HFF-Myc (cell line): ENCODE results near the gene ITPKC.
A peak's percentile ranks its signal among the peaks of the same experiment; 100 is the strongest.

Experiments
- DNase-seq: peaks from one replicate; pipeline ENCODE4 v3.0.0-alpha.2; 2011; ENCODE audit warnings: low read depth; ENCODE audit errors: extremely low read depth
- H3K4me3 ChIP-seq: replicated peaks from 2 replicates; pipeline ENCODE4 v1.5.1; 2011; ENCODE audit warnings: low read depth, mild to moderate bottlenecking, control low read depth, low read length
- CTCF ChIP-seq: IDR thresholded peaks from 2 replicates; pipeline ENCODE4 v1.5.1; 2012; ENCODE audit warnings: mild to moderate bottlenecking, low read depth, low read length, control low read depth; ENCODE audit errors: missing control alignments

ITPKC gene

GRCh38 chr19:40714441-40715299 lies 2.2 kb upstream of the ITPKC start:
- no peak for TF ChIP-seq CTCF
- H3K4me3 ChIP-seq: peak overlapping the region; percentile 52
- DNase-seq: peak; percentile 77

GRCh38 chr19:40716031-40716481 lies 856 bp upstream of the ITPKC start:
- peak; percentile 93 for DNase-seq
- TF ChIP-seq CTCF: no peak
- H3K4me3 ChIP-seq: peak overlapping the region; percentile 69

GRCh38 chr19:40717325-40717879 lies 490 bp downstream of the ITPKC start:
- peak overlapping the region; percentile 69 for H3K4me3 ChIP-seq
- DNase-seq: no peak
- no peak for TF ChIP-seq CTCF

GRCh38 chr19:40717880-40718773 lies 1.2 kb downstream of the ITPKC start:
- no peak for DNase-seq
- peak overlapping the region; percentile 69 for H3K4me3 ChIP-seq
- TF ChIP-seq CTCF: no peak

- no peak for DNase-seq
- no peak for TF ChIP-seq CTCF
- H3K4me3 ChIP-seq: peak overlapping the region; percentile 69
Observed at GRCh38 chr19:40718774-40719391, 2.0 kb downstream of the ITPKC start.

GRCh38 chr19:40719414-40719894 lies 2.5 kb downstream of the ITPKC start:
- H3K4me3 ChIP-seq: peak overlapping the region; percentile 69
- TF ChIP-seq CTCF: no peak
- no peak for DNase-seq
